NK-92 treated with Interleukin-12 subunit alpha and Interleukin-12 subunit beta, amount 100 ng/mL, for 24 hours (cell line): Measurements from ENCODE around the gene PPP2R1A.
"Not testable (repeated sequence)": the region's sequence is repeated elsewhere in the genome, so short reads cannot be mapped to it uniquely, and the experiment has no call there.

Experiments
- DNase-seq: peaks from one replicate; lab custom pipeline; 2025; lab: John Stamatoyannopoulos, UW

Gene PPP2R1A

GRCh38 chr19:52200755-52201391 is 11.0 kb downstream of the PPP2R1A start:
- DNase-seq = not testable (repeated sequence)

GRCh38 chr19:52206481-52206880 is 16.6 kb downstream of the PPP2R1A start:
- no peak for DNase-seq

- no peak for DNase-seq
These were observed 21.4 kb downstream of the PPP2R1A start for GRCh38 chr19:52211203-52211602.

- DNase-seq = no peak
These were observed 22.2 kb downstream of the PPP2R1A start for GRCh38 chr19:52211926-52212571.

GRCh38 chr19:52212572-52213255 is 22.9 kb downstream of the PPP2R1A start:
- no peak for DNase-seq

GRCh38 chr19:52214241-52214640 is 24.4 kb downstream of the PPP2R1A start:
- DNase-seq = no peak

- no peak for DNase-seq
These were observed 26.5 kb downstream of the PPP2R1A start for GRCh38 chr19:52216401-52216800.

- DNase-seq = no peak
These were observed 27.7 kb downstream of the PPP2R1A start for GRCh38 chr19:52217576-52217975.

- DNase-seq = no peak
These were observed 29.8 kb downstream of the PPP2R1A start for GRCh38 chr19:52219611-52220010.

- DNase-seq = no peak
These were observed 31.2 kb downstream of the PPP2R1A start for GRCh38 chr19:52221031-52221430.

- DNase-seq = no peak
These were observed 32.1 kb downstream of the PPP2R1A start for GRCh38 chr19:52221831-52222375.

- no peak for DNase-seq
These were observed 34.4 kb downstream of the PPP2R1A start for GRCh38 chr19:52224211-52224610.

GRCh38 chr19:52226652-52227051 is 36.8 kb downstream of the PPP2R1A start:
- no peak for DNase-seq

GRCh38 chr19:52227196-52227940 is 37.5 kb downstream of the PPP2R1A start:
- DNase-seq = no peak

GRCh38 chr19:52227980-52228379 is 38.1 kb downstream of the PPP2R1A start:
- no peak for DNase-seq

GRCh38 chr19:52229524-52229923 is 39.7 kb downstream of the PPP2R1A start:
- no peak for DNase-seq

- no peak for DNase-seq
These were observed 40.8 kb downstream of the PPP2R1A start for GRCh38 chr19:52230685-52231084.

- DNase-seq = no peak
These were observed 41.5 kb downstream of the PPP2R1A start for GRCh38 chr19:52231154-52231910.

- DNase-seq = no peak
These were observed 44.6 kb downstream of the PPP2R1A start for GRCh38 chr19:52234406-52234805.

- DNase-seq = no peak
These were observed 47.3 kb downstream of the PPP2R1A start for GRCh38 chr19:52237197-52237596.

- peak; percentile 11 for DNase-seq
These were observed 48.0 kb downstream of the PPP2R1A start for GRCh38 chr19:52237771-52238400.
